ENCODE data around the gene SEC31A. TPM values are rescaled to one million over a fixed set of nuclear protein-coding genes. Genes with fewer than 3 reads are reported as not detected.
"Not testable (repeated sequence)": the region's sequence is repeated elsewhere in the genome, so short reads cannot be mapped to it uniquely, and the experiment has no call there.

Gene SEC31A
- total and polyA plus RNA-seq, 4 donors = 100 to 338 (median 231) TPM

GRCh38 chr4:82918091-82918490 lies 27.1 kb upstream of the SEC31A start:
- Histone ChIP-seq H3K4me1 (ENCODE audit: control insufficient read depth in 1 of 2, insufficient read depth in 2 of 2, low read length in 2 of 2) (no peaks in the 10 kb centered on the region), H3K36me3 (ENCODE audit: control insufficient read depth in 1 of 2, insufficient read depth in 2 of 2, low read length in 1 of 2) (peaks cover 0 to 5% of the 10 kb centered on the region in 2 donors), H3K27ac (ENCODE audit: low read depth in 1 of 2, low read length in 2 of 2) (no peak overlapping the region), H3K4me3 (ENCODE audit: low read length in 2 of 2) (no peak overlapping the region), H3K27me3 (ENCODE audit: control insufficient read depth in 1 of 2, insufficient read depth in 2 of 2, low read length in 1 of 2) (no peaks in the 10 kb centered on the region), H3K9me3 (ENCODE audit: control insufficient read depth, low read length) (no peaks in the 10 kb centered on the region)
- ATAC-seq (ENCODE audit: low FRiP score) (no peak), DNase-seq (no peak)
- WGBS, 2 donors = 87% methylated on average over 7 of the region's 7 CpGs
- intact Hi-C loops (cut with DNase I) = no loop called here

GRCh38 chr4:82913968-82914367 lies 23.0 kb upstream of the SEC31A start:
- H3K4me1 ChIP-seq (ENCODE audit: control insufficient read depth in 1 of 2, insufficient read depth in 2 of 2, low read length in 2 of 2); H3K4me3 ChIP-seq (ENCODE audit: low read length in 2 of 2); ATAC-seq (ENCODE audit: low FRiP score); DNase-seq; intact Hi-C loops (cut with DNase I); H3K9me3 ChIP-seq (ENCODE audit: control insufficient read depth, low read length); H3K27me3 ChIP-seq (ENCODE audit: control insufficient read depth in 1 of 2, insufficient read depth in 2 of 2, low read length in 1 of 2); H3K36me3 ChIP-seq (ENCODE audit: control insufficient read depth in 1 of 2, insufficient read depth in 2 of 2, low read length in 1 of 2); H3K27ac ChIP-seq (ENCODE audit: low read depth in 1 of 2, low read length in 2 of 2): not testable (repeated sequence)
- WGBS, 2 donors = 96 to 100% methylated on average over 2 of the region's 2 CpGs

GRCh38 chr4:82913305-82913704 lies 22.4 kb upstream of the SEC31A start:
- no peaks in the 10 kb centered on the region for H3K27me3 ChIP-seq (ENCODE audit: control insufficient read depth in 1 of 2, insufficient read depth in 2 of 2, low read length in 1 of 2)
- no peak overlapping the region for H3K27ac ChIP-seq (ENCODE audit: low read depth in 1 of 2, low read length in 2 of 2)
- 45 to 46% methylated on average over 2 of the region's 2 CpGs for WGBS, 2 donors
- DNase-seq = no peak
- no peaks in the 10 kb centered on the region for H3K9me3 ChIP-seq (ENCODE audit: control insufficient read depth, low read length)
- intact Hi-C loops (cut with DNase I) = no loop called here
- H3K4me1 ChIP-seq (ENCODE audit: control insufficient read depth in 1 of 2, insufficient read depth in 2 of 2, low read length in 2 of 2) = no peaks in the 10 kb centered on the region
- no peak overlapping the region for H3K4me3 ChIP-seq (ENCODE audit: low read length in 2 of 2)
- no peak for ATAC-seq (ENCODE audit: low FRiP score)
- H3K36me3 ChIP-seq (ENCODE audit: control insufficient read depth in 1 of 2, insufficient read depth in 2 of 2, low read length in 1 of 2) = peaks cover 0 to 7% of the 10 kb centered on the region in 2 donors

GRCh38 chr4:82909326-82909725 lies 18.4 kb upstream of the SEC31A start:
- whole genome bisulfite sequencing, 2 donors = 73 to 76% methylated on average over 1 of the region's 1 CpG
- intact Hi-C loops (cut with DNase I) = no loop called here
- H3K4me1 ChIP-seq (ENCODE audit: control insufficient read depth in 1 of 2, insufficient read depth in 2 of 2, low read length in 2 of 2) = no peaks in the 10 kb centered on the region
- DNase-seq (no peak), ATAC-seq (ENCODE audit: low FRiP score) (no peak)
- H3K9me3 ChIP-seq (ENCODE audit: control insufficient read depth, low read length) = no peaks in the 10 kb centered on the region
- peaks cover 0 to 1% of the 10 kb centered on the region in 2 donors for H3K36me3 ChIP-seq (ENCODE audit: control insufficient read depth in 1 of 2, insufficient read depth in 2 of 2, low read length in 1 of 2)
- no peak overlapping the region for H3K4me3 ChIP-seq (ENCODE audit: low read length in 2 of 2)
- H3K27ac ChIP-seq (ENCODE audit: low read depth in 1 of 2, low read length in 2 of 2) = no peak overlapping the region
- H3K27me3 ChIP-seq (ENCODE audit: control insufficient read depth in 1 of 2, insufficient read depth in 2 of 2, low read length in 1 of 2) = no peaks in the 10 kb centered on the region

GRCh38 chr4:82906469-82906868 lies 15.5 kb upstream of the SEC31A start:
- intact Hi-C loops (cut with DNase I) = no loop called here
- 92 to 98% methylated on average over 3 of the region's 3 CpGs for WGBS, 2 donors
- H3K27me3 ChIP-seq (ENCODE audit: control insufficient read depth in 1 of 2, insufficient read depth in 2 of 2, low read length in 1 of 2) = no peaks in the 10 kb centered on the region
- no peak overlapping the region for H3K27ac ChIP-seq (ENCODE audit: low read depth in 1 of 2, low read length in 2 of 2)
- ATAC-seq (ENCODE audit: low FRiP score) (no peak), DNase-seq (no peak)
- no peaks in the 10 kb centered on the region for H3K4me1 ChIP-seq (ENCODE audit: control insufficient read depth in 1 of 2, insufficient read depth in 2 of 2, low read length in 2 of 2)
- no peak overlapping the region for H3K4me3 ChIP-seq (ENCODE audit: low read length in 2 of 2)
- H3K9me3 ChIP-seq (ENCODE audit: control insufficient read depth, low read length) = no peaks in the 10 kb centered on the region
- peaks cover 0 to 1% of the 10 kb centered on the region in 2 donors for H3K36me3 ChIP-seq (ENCODE audit: control insufficient read depth in 1 of 2, insufficient read depth in 2 of 2, low read length in 1 of 2)

GRCh38 chr4:82905205-82905604 lies 14.3 kb upstream of the SEC31A start:
- no peaks in the 10 kb centered on the region for H3K9me3 ChIP-seq (ENCODE audit: control insufficient read depth, low read length)
- no peaks in the 10 kb centered on the region for H3K4me1 ChIP-seq (ENCODE audit: control insufficient read depth in 1 of 2, insufficient read depth in 2 of 2, low read length in 2 of 2)
- WGBS, 2 donors = 88 to 93% methylated on average over 2 of the region's 2 CpGs
- intact Hi-C loops (cut with DNase I) = no loop called here
- H3K27ac ChIP-seq (ENCODE audit: low read depth in 1 of 2, low read length in 2 of 2) = no peak overlapping the region
- ATAC-seq (ENCODE audit: low FRiP score) (no peak), DNase-seq (no peak)
- H3K27me3 ChIP-seq (ENCODE audit: control insufficient read depth in 1 of 2, insufficient read depth in 2 of 2, low read length in 1 of 2) = no peaks in the 10 kb centered on the region
- H3K4me3 ChIP-seq (ENCODE audit: low read length in 2 of 2) = no peak overlapping the region
- no peaks in the 10 kb centered on the region for H3K36me3 ChIP-seq (ENCODE audit: control insufficient read depth in 1 of 2, insufficient read depth in 2 of 2, low read length in 1 of 2)

GRCh38 chr4:82903737-82904136 lies 12.8 kb upstream of the SEC31A start:
- no peak for ATAC-seq (ENCODE audit: low FRiP score)

GRCh38 chr4:82901183-82901718 lies 10.3 kb upstream of the SEC31A start:
- peaks cover 0 to 2% of the 10 kb centered on the region in 2 donors for H3K4me1 ChIP-seq (ENCODE audit: control insufficient read depth in 1 of 2, insufficient read depth in 2 of 2, low read length in 2 of 2)
- intact Hi-C loops (cut with DNase I) = loop anchor here in 1 of 2 donors (2.0 to 5.0 kb wide), 3 partner anchors 111 to 469 kb away; partner anchors contain the start of genes ENOPH1, HNRNPDL and LIN54
- DNase-seq (no peak), ATAC-seq (ENCODE audit: low FRiP score) (peak; percentile 50)
- peak overlapping the region; percentile 85 to 96 for H3K27ac ChIP-seq (ENCODE audit: low read depth in 1 of 2, low read length in 2 of 2)
- H3K27me3 ChIP-seq (ENCODE audit: control insufficient read depth in 1 of 2, insufficient read depth in 2 of 2, low read length in 1 of 2) = no peaks in the 10 kb centered on the region
- no peaks in the 10 kb centered on the region for H3K36me3 ChIP-seq (ENCODE audit: control insufficient read depth in 1 of 2, insufficient read depth in 2 of 2, low read length in 1 of 2)
- H3K4me3 ChIP-seq (ENCODE audit: low read length in 2 of 2) = peak overlapping the region; percentile 19 to 45
- no peaks in the 10 kb centered on the region for H3K9me3 ChIP-seq (ENCODE audit: control insufficient read depth, low read length)
- 0 to 1% methylated on average over 8 of the region's 8 CpGs for WGBS, 2 donors

More at GRCh38 chr4:82903737-82904136, 12.8 kb upstream of the SEC31A start:
- Histone ChIP-seq H3K36me3 (ENCODE audit: control insufficient read depth in 1 of 2, insufficient read depth in 2 of 2, low read length in 1 of 2) (no peaks in the 10 kb centered on the region), H3K4me1 (ENCODE audit: control insufficient read depth in 1 of 2, insufficient read depth in 2 of 2, low read length in 2 of 2) (no peaks in the 10 kb centered on the region), H3K9me3 (ENCODE audit: control insufficient read depth, low read length) (no peaks in the 10 kb centered on the region), H3K4me3 (ENCODE audit: low read length in 2 of 2) (no peak overlapping the region), H3K27me3 (ENCODE audit: control insufficient read depth in 1 of 2, insufficient read depth in 2 of 2, low read length in 1 of 2) (no peaks in the 10 kb centered on the region), H3K27ac (ENCODE audit: low read depth in 1 of 2, low read length in 2 of 2) (no peak overlapping the region)
- intact Hi-C loops (cut with DNase I) = loop anchor here in 1 of 2 donors (5.0 kb wide), 2 partner anchors 109 to 471 kb away; partner anchors contain the start of genes ENOPH1, HNRNPDL and LIN54
- DNase-seq = no peak
- WGBS, 2 donors = 93 to 95% methylated on average over 5 of the region's 5 CpGs

Data from aorta (tissue), 5 donors.